Left lung (tissue), 10 donors: ENCODE measurements around the gene TSPAN1. TPM values are rescaled to one million over a fixed set of nuclear protein-coding genes. Genes with fewer than 3 reads are reported as not detected.
A peak's percentile ranks its signal among the peaks of the same experiment; 100 is the strongest.

ENCODE experiments used
- ATAC-seq: fragments of 200-7000 bp; cut with Tn5 transposase; one replicate; pipeline ENCODE4 v1.9.1; 2020; ENCODE audit warnings: moderate library complexity
- DNase-seq, 4 donors: peaks; one replicate each; pipeline ENCODE4 v3.0.0-alpha.2; 2013 to 2020
- H3K27ac ChIP-seq, 2 donors: fragments of 200-600 bp; sonication (generic) in 1 of 2; one replicate each; pipeline versions ENCODE4 v1.5.0 to v1.8.0; 2020 to 2021
- H3K27me3 ChIP-seq, 2 donors: fragments of 200-600 bp; sonication (generic) in 1 of 2; one replicate each; pipeline versions ENCODE4 v1.5.0 to v1.8.0; 2020 to 2021
- H3K36me3 ChIP-seq, 2 donors: fragments of 200-600 bp; sonication (generic) in 1 of 2; one replicate each; pipeline versions ENCODE4 v1.5.0 to v1.8.0; 2020 to 2021
- H3K4me1 ChIP-seq, 2 donors: fragments of 200-600 bp; one replicate each; pipeline ENCODE4 v1.8.0; 2021
- H3K4me3 ChIP-seq, 2 donors: fragments of 200-600 bp; sonication (generic) in 1 of 2; one replicate each; pipeline versions ENCODE4 v1.5.0 to v1.8.0; 2020 to 2021; ENCODE audit warnings: mild to moderate bottlenecking in 1 of 2
- H3K9me3 ChIP-seq, 2 donors: fragments of 200-600 bp; sonication (generic) in 1 of 2; one replicate each; pipeline versions ENCODE4 v1.5.0 to v1.8.0; 2020 to 2021
- CTCF ChIP-seq, 2 donors: fragments of 200-600 bp; sonication (generic) in 1 of 2; IDR thresholded peaks; one replicate each; pipeline versions ENCODE4 v1.5.0 to v1.8.0; 2021; ENCODE audit warnings: antibody characterized with exemption in 2 of 2
- intact Hi-C, 2 donors: fragments of 100-400 bp; cut with DNase I; formaldehyde crosslinking; loops; one replicate each; pipeline versions ENCODE4 v1.11.2 to v1.14.2; 2022
- polyA plus RNA-seq, 6 donors: library from polyadenylated mRNA; unstranded; fragments of 120-200 nt; gene quantifications; one replicate each; pipeline ENCODE4 v1.2.1, GENCODE V29; 2013; ENCODE audit not compliant: insufficient read length in 6 of 6
- total RNA-seq, 2 donors: library from RNA; stranded (reverse); fragmentation: NEBNext Ultra II Directional; extraction: Animal tissue kit (Norgen Biotek cat#: 25700); gene quantifications; one replicate each; pipeline ENCODE4 v1.2.1, GENCODE V29; 2021
- donor health status: DM: no; HTN: yes; CAD: no.
- donor health status: DM: no; HTN: no; CAD: no.

Gene TSPAN1
- total and polyA plus RNA-seq, 8 donors = 2.3 to 50.6 (median 11.0) TPM

DNA sequence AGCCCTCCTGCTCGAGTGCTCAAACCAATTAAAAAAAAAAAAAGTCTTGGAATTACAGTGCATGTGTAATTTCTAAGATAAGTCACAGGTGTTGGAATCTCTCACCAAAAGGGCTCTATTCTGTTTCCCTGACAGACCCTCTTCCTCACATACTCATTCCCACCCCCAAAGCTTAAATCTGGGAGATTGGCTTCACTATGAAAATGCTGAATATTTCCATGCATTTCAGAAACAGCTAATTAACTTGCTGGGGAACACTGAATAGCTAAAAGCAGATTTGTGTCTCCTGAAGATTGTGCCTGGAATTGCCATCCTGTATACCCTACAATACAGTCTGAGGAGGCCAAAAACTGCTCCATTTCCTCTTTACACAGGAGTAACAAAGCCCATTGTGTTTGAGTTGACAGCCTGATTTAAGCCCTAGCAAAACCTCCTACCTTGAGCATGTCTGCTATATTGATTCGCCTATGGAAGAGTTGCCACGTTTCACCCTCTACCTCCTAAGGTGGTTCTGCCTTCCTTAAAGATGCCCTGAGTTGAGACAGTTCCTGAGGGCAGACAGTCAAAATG lies 41.0 kb upstream of the TSPAN1 start:
- peaks cover 0 to 27% of the 10 kb centered on the region in 2 donors for H3K4me1 ChIP-seq
- TF ChIP-seq CTCF (IDR thresholded peaks at IDR 0.05) = no peak
- no peaks in the 10 kb centered on the region for H3K9me3 ChIP-seq
- H3K4me3 ChIP-seq = peak overlapping the region; percentile 48 to 67
- peaks cover 0 to 35% of the 10 kb centered on the region in 2 donors for H3K27me3 ChIP-seq
- DNase-seq = no peak
- ATAC-seq = no peak
- H3K27ac ChIP-seq = peak overlapping the region; percentile 91 to 94
- H3K36me3 ChIP-seq = no peaks in the 10 kb centered on the region
- intact Hi-C loops = no loop called here

GRCh38 chr1:46134660-46135331 lies 40.1 kb upstream of the TSPAN1 start:
- intact Hi-C loops = no loop called here
- no peaks in the 10 kb centered on the region for H3K36me3 ChIP-seq
- H3K9me3 ChIP-seq = no peaks in the 10 kb centered on the region
- no peak overlapping the region for H3K4me3 ChIP-seq
- ATAC-seq (no peak), DNase-seq (no peak)
- no peak for TF ChIP-seq CTCF (IDR thresholded peaks at IDR 0.05)
- H3K27me3 ChIP-seq = peaks cover 0 to 26% of the 10 kb centered on the region in 2 donors
- peak overlapping the region in 1 of 2 donors; percentile 91 for H3K27ac ChIP-seq
- H3K4me1 ChIP-seq = peaks cover 0 to 27% of the 10 kb centered on the region in 2 donors

- Histone ChIP-seq H3K4me1 (peaks cover 0 to 19% of the 10 kb centered on the region in 2 donors), H3K27me3 (peaks cover 0 to 7% of the 10 kb centered on the region in 2 donors), H3K9me3 (no peaks in the 10 kb centered on the region), H3K4me3 (no peak overlapping the region), H3K36me3 (no peaks in the 10 kb centered on the region), H3K27ac (no peak overlapping the region)
- DNase-seq = no peak
- no peak for TF ChIP-seq CTCF (IDR thresholded peaks at IDR 0.05)
- no peak for ATAC-seq
- intact Hi-C loops = no loop called here
Measured at GRCh38 chr1:46136711-46137110, 38.2 kb upstream of the TSPAN1 start.

GRCh38 chr1:46137916-46138315 lies 37.0 kb upstream of the TSPAN1 start:
- DNase-seq = no peak
- Histone ChIP-seq H3K9me3 (no peaks in the 10 kb centered on the region), H3K4me1 (peaks cover 0 to 13% of the 10 kb centered on the region in 2 donors), H3K4me3 (no peak overlapping the region), H3K27me3 (no peaks in the 10 kb centered on the region), H3K36me3 (no peaks in the 10 kb centered on the region), H3K27ac (peak overlapping the region in 1 of 2 donors; percentile 49)
- no peak for ATAC-seq
- TF ChIP-seq CTCF (IDR thresholded peaks at IDR 0.05) = no peak
- intact Hi-C loops = no loop called here

DNA sequence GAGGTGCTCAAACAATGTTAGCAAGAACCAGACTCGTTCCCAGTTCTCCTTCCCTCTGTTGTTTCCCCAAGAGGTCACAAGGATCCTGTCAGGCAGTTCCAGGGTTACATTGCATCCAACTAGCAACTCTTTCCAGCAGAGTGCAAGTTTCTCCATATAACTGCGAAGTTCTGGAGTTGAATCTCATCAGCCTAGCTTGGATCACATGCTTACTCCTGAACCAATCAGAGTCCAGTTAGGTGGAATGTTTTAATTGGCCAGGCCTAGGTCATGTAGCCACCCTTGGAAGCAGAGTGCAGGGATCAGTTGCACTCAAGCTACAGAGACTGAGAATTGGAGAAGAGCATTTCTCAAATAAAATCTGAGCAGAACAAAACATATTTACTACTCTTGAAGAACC lies 26.6 kb upstream of the TSPAN1 start:
- no peak overlapping the region for H3K27ac ChIP-seq
- TF ChIP-seq CTCF (IDR thresholded peaks at IDR 0.05) = no peak

More for the DNA sequence above, 26.6 kb upstream of the TSPAN1 start:
- intact Hi-C loops = no loop called here
- Histone ChIP-seq H3K4me3 (no peak overlapping the region), H3K36me3 (no peaks in the 10 kb centered on the region), H3K9me3 (no peaks in the 10 kb centered on the region), H3K27me3 (no peaks in the 10 kb centered on the region), H3K4me1 (no peaks in the 10 kb centered on the region)
- DNase-seq = no peak
- no peak for ATAC-seq
